G401.6 (cell line): ENCODE results near the gene OSCP1.

Experiments
- FAIRE-seq: peaks from 2 replicates; lab custom pipeline; 2012; peaks lifted over from hg19 to GRCh38; lab: Jason Lieb, UNC

Gene OSCP1

DNA sequence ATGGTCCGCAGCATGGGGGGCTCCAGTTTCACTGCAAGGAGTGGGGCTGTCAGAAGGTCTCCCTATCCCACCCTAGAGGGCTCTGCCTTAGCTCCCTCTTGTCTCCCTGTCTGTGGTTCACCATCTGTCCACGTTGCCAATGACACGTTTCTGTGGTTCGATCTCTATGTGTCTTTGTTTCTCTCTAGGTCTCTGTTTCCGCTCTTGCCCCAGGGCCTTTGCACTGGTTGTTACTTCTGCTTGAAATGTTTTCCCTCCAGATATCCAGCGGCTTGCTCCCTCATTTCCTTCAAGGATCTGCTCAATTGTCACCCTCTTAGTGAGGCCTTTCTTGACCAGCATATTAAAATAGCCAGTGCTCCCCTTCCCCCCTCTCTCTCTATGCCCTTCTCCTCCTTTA is 22.4 kb upstream of the OSCP1 start:
- no peak for FAIRE-seq

GRCh38 chr1:36471830-36472641 is 21.8 kb upstream of the OSCP1 start:
- no peak for FAIRE-seq

- no peak for FAIRE-seq
These were observed 18.9 kb upstream of the OSCP1 start for GRCh38 chr1:36469163-36469562.

DNA sequence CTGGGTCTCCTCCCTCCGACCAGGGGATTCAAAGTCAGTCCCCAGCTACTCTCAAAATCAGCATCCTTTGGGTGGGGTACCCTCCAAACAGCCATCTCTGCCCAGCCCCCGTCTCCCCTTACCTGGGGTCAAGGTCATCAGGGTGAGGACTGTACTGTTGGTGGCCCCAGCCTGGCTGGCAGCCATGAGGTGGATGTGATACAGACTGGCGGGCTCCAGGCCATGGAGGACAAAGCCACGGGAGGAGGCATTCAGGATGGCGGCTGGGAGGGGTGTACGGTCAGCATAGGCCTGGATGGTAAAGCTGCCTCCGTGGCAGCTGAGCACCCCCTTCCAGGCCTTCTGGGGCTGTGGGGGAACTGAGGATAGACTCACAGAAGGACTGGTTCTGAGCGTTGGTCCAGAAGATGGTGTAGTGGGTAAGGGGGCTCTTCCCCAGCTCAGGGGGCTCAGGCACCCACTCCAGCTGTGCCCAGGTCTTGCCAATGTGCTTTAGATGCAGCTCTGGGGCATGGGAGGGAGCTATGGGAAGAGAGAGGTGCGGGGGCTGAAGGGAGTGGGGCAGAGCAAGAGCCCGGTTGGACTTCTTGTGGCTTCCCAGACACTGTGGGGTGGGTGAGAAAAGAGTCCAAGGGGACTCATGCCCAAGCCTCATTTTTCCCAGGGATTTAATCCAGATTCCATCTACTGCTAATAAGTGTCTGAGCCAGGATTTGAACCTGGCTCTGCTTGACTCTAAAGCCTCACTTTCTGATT is 17.6 kb upstream of the OSCP1 start:
- no peak for FAIRE-seq

- FAIRE-seq: no peak
These were observed 16.8 kb upstream of the OSCP1 start for GRCh38 chr1:36467027-36467410.

DNA sequence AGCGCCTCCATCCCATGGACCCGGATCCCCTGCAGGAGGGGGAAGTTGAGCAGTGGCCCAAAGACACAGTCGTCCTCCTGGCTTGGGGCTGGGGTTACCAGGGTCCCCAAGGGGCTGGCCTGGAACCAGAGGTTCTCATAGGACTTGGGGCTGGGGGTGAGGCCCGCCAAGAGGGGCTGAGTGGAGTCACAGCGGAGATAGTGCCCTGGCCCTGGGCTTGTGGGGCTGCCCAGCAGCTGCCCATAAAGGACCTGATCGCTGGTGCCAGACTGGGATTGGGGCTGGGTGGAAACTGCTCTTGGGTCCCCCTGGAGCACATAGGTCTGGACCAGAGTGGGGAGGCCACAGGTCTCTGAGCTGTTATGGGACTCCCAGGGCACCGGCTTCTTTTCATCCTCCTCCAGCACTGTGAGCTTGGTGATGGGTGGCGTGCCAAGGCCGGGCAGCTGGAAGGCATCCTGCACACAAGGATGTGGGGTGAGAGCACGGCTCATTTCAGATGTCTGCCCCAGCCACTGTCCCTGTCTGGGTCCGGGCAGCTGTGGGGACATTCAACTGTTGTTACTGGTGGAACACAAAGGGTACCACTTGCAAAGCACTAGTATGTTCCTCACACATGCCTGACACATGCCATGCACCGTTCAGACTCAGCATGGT is 16.2 kb upstream of the OSCP1 start:
- no peak for FAIRE-seq

- FAIRE-seq: no peak
These were observed 15.6 kb upstream of the OSCP1 start for GRCh38 chr1:36465731-36466369.

- FAIRE-seq: no peak
These were observed 14.5 kb upstream of the OSCP1 start for GRCh38 chr1:36464605-36465393.

DNA sequence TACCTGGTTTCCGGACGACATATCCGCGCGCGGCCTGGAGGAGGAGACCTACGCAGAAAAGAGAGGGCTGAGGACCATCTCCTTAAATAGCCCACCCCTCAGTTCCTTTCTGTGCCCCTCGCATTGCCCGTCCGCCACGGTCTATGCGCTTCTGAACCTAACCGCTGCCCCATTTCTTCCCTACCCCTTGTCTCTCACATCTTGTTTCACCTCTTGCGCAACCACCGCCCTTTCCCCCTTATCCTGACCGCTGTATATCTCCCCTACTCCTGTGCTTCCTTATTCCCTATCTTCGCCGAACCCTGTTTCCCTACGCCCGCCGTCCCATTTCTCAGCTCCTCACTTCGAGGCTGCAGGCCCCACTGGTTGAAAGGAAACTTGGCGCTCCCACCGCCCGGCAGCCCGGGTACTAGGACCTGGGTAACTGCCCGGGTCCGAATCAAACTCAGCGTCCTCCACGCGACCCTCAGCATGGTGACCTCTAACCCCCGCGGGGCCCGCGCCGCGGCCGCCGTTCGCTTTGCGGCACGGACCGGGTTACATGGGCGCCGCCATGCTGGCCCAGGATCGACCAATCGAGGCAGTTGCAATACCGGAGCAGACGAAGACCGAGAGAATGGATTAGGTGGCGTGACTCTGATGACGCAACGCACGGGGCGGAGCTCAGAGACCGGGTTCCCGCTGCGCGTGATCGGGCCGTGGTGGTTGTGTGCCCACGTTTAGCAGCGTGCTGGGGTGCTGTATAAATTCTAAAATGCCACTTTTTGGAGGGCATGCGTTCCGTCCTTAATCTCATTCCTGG is 13.8 kb upstream of the OSCP1 start, which contains the start of gene MRPS15:
Gene MRPS15 (minus strand): TSS at position 582 of the 802 bp plus-strand sequence. CDS start 109 bp downstream, at position 473.
- FAIRE-seq: peak; percentile 79

- no peak for FAIRE-seq
These were observed 13.2 kb upstream of the OSCP1 start for GRCh38 chr1:36463463-36463802.

DNA sequence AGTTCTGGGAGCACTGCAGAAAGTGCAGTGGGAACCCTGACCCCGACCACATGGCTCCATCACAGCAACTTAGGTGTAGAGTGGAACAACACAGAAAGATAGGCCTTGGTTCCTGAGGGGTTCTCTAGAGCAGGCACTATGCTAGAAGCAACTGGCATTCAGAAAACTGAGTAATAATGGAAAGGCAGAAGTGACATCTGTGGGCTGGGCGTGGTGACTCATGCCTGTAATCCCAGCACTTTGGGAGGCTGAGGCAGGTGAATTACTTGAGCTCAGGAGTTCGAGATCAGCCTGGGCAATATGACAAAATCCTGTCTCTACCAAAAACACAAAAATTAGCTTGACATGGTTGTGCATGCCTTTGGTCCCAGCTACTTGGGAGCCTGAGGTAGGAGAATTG is 8.7 kb upstream of the OSCP1 start:
- FAIRE-seq: no peak

DNA sequence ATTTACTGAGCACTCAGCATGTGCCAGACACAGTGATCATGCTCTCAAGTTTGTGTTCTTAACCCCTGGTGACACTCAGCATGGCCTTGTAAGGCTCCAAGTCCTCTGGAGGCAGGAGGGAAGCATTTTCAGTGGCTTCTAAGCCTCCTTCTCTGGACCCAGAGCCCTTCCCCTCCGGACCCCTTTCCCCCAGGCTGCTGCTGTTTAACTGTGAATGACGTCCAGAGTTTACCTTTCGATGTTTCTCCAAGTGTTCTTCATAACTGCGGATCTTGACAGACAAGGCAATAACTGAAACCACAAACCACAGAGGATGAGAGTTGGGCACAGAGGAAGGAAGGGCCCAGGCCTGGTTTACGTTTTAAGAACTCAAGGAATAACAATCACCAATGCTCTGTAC is 7.4 kb upstream of the OSCP1 start:
- no peak for FAIRE-seq

GRCh38 chr1:36456391-36456928 is 6.2 kb upstream of the OSCP1 start:
- no peak for FAIRE-seq

DNA sequence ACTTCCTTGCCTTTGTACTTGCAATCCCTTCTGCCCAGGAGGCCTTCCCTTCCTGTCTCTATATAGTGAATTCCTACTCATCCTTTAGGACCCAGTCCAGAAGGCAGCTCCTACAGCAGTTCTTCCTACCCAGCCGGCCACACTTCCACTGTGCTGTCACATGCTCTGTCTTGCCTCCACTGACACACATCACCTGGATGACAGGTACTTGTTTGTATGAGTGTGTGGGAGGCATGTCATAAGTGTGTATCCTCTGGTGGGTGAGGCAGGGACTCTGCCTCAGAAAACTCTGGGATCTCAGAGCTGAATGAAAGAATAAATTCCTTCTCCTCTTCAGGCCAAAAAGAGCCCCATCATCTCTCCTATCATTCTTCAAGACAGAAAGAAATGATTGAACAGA is 5.1 kb upstream of the OSCP1 start:
- FAIRE-seq: no peak

DNA sequence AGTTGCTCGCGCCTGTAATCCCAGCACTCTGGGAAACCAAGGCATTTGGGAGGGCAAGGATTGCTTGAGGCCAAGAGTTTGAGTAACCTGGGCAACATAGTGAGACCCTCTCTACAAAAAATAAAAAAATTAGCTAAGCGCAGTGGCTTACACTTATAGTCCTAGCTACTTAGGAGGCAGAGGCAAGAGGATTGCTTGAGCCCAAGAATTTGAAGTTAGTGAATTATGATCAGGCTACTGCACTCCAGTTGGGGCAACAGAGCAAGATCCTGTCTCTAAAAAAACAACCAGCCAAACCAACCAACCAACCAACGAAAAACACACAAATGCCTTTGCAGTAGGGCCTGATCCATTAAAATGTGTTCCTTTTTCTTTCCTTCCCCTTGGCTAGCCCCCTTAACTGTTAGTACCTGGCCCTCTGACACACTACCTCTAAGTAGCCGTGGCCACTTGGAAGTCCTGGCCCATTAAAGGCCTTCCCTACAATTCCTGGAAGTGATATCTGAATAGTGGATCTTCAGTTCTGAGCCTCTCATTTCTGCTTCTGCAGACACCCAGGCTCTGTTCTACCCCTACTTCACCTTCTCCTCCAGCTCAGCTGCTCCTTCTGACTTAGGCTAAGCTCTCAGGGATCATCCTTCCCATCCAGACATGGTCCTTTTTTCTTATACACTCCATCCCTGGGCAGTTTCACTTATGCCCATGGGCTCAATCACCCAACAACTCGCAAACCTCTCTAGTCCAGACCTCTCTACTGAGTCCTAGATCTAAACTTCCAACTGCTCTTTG is 3.5 kb upstream of the OSCP1 start:
- FAIRE-seq: no peak

DNA sequence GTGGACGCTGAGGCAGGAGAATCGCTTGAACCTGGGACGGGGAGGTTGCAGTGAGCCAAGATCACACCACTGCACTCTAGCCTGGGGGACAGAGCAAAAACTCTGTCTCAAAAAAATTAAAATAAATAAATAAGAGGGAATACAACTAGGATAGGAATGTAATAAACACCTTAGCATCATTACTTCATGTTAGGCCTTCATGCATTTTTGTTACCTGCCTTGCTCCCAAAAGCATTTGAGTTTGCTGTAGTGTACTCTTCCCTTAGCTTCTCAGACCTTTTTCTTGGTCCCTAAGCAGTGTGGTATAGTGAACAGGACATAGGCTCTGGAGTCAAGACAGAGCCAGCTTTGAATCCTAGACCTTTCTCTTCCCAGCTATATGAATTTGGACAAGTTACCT is 2.8 kb upstream of the OSCP1 start:
- FAIRE-seq: no peak

GRCh38 chr1:36450919-36451305 is 661 bp upstream of the OSCP1 start:
- FAIRE-seq: no peak

DNA sequence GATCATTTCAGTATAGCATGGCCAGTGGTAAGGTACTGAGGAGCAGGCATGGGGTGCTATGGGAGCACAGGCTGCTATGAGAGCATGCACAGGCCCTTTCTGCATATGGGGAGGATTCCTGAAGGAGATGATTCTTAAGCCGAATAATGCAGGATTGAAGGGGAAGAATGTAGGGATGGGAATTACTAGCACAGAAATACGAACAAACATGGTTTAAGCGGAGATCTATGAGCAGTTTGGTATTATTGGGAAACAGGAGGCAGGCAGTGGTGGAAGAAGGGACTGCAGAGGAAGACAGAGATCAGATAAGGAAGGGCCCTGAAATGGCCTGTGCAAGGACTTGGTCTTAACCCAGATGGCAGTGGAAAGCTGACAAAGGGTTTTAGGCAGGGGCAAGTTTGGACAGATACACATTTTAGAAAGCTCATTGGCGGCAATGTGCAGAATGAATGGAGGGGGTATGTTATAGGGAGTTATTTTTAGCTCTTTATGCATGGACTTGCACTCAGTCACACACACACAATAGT is 1.7 kb downstream of the OSCP1 start:
- no peak for FAIRE-seq

GRCh38 chr1:36447450-36447849 is 2.8 kb downstream of the OSCP1 start:
- FAIRE-seq: no peak

GRCh38 chr1:36446746-36447145 is 3.5 kb downstream of the OSCP1 start:
- FAIRE-seq: no peak
